ENCODE measurements around the gene TRMT44.

DNA sequence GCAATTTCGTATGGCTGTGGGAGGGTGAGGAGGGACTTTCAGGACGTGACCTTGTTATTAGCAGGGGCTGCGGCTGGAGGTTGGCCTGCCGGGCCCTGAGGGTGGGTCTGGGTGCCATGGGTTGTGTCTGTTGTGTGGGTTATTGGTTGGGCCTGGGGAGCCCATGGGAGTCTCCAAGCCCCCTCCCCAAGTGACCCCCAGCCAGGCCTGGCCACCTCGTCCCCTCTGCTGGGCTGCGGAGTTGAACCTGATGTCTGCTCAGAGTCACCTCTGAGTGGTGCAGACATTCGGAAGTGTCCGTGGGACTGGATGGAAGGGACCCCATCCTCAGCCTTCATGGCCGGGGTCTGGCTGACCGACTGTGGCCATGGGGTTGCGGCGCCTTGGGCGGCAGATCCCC, 67.7 kb downstream of the TRMT44 start:
- TF ChIP-seq, protein P1, sequence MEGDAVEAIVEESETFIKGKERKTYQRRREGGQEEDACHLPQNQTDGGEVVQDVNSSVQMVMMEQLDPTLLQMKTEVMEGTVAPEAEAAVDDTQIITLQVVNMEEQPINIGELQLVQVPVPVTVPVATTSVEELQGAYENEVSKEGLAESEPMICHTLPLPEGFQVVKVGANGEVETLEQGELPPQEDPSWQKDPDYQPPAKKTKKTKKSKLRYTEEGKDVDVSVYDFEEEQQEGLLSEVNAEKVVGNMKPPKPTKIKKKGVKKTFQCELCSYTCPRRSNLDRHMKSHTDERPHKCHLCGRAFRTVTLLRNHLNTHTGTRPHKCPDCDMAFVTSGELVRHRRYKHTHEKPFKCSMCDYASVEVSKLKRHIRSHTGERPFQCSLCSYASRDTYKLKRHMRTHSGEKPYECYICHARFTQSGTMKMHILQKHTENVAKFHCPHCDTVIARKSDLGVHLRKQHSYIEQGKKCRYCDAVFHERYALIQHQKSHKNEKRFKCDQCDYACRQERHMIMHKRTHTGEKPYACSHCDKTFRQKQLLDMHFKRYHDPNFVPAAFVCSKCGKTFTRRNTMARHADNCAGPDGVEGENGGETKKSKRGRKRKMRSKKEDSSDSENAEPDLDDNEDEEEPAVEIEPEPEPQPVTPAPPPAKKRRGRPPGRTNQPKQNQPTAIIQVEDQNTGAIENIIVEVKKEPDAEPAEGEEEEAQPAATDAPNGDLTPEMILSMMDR (optimal IDR thresholded peaks at IDR 0.05 in 1 of 3, IDR thresholded peaks at IDR 0.05 in 1 of 3, conservative IDR thresholded peaks at IDR 0.05 in 1 of 3; ENCODE audit: extremely low read depth in 1 of 3, insufficient read depth in 2 of 3, low read length in 3 of 3), result no peak
- no peak for TF ChIP-seq EZH2 (IDR thresholded peaks at IDR 0.05; ENCODE audit: low read length)
